SK-N-SH (cell line): Measurements from ENCODE around the gene GPATCH2L. TPM values are rescaled to one million over a fixed set of nuclear protein-coding genes. Genes with fewer than 3 reads are reported as not detected.

Experiments
- CTCF ChIA-PET: fragments of 300-600, 350-600 bp; formaldehyde crosslinking; extraction: SDS; loops from one replicate; lab custom pipeline; 2021; lab: Yijun Ruan, JAX
- POLR2A ChIA-PET: fragments of 350-600 bp; sonication (Branson Sonifier 250); formaldehyde crosslinking; extraction: SDS; loops from one replicate; lab custom pipeline; 2020; ENCODE audit warnings: antibody characterized with exemption, inconsistent platforms; lab: Yijun Ruan, JAX
- DNase-seq: peaks from one replicate; pipeline ENCODE4 v3.0.0; 2012
- H2AFZ ChIP-seq: fragments of 200-600 bp; sonication (generic); 2 replicates; pipeline ENCODE4 v1.8.1; 2016; ENCODE audit warnings: antibody characterized with exemption, mild to moderate bottlenecking, low read depth
- H3F3A ChIP-seq: fragments of 200-600 bp; sonication (generic); replicated peaks from 2 replicates; pipeline ENCODE3; 2016; ENCODE audit warnings: antibody characterized with exemption, mild to moderate bottlenecking; ENCODE audit not compliant: insufficient read depth
- H3K27ac ChIP-seq, 2 experiments: fragments of 200-500 bp in 1 of 2; fragments of 200-600 bp in 1 of 2; sonication (Bioruptor generic) in 1 of 2; sonication (generic), shearing (Covaris generic) in 1 of 2; 2 replicates each; pipeline versions ENCODE4 v1.5.1 to v1.6.1; 2014 to 2016; ENCODE audit warnings: low read depth in 2 of 2, inconsistent platforms in 1 of 2, low read length in 1 of 2, mild to moderate bottlenecking in 1 of 2, mixed read lengths in 1 of 2
- H3K27me3 ChIP-seq: fragments of 200-600 bp; sonication (generic), shearing (Covaris generic); 2 replicates; pipeline ENCODE4 v1.6.1; 2016; ENCODE audit warnings: mixed run types; ENCODE audit not compliant: insufficient read depth
- H3K36me3 ChIP-seq, 2 experiments: fragments of 200-500 bp in 1 of 2; fragments of 200-600 bp in 1 of 2; sonication (Bioruptor generic) in 1 of 2; sonication (generic) in 1 of 2; replicated peaks in 1 of 2; 2 replicates each; pipeline versions ENCODE3 to v1.5.1; 2014 to 2016; ENCODE audit warnings: low read length in 1 of 2, mild to moderate bottlenecking in 1 of 2; ENCODE audit not compliant: insufficient read depth in 2 of 2, control insufficient read depth in 1 of 2
- H3K4me1 ChIP-seq, 2 experiments: fragments of 200-500 bp in 1 of 2; fragments of 200-600 bp in 1 of 2; sonication (Bioruptor generic) in 1 of 2; sonication (generic), shearing (Covaris generic) in 1 of 2; 2 replicates each; pipeline versions ENCODE4 v1.5.1 to v1.6.1; 2014 to 2016; ENCODE audit warnings: low read depth in 1 of 2, low read length in 1 of 2, mixed run types in 1 of 2; ENCODE audit not compliant: insufficient read depth in 2 of 2, control insufficient read depth in 1 of 2
- H3K4me2 ChIP-seq: fragments of 200-600 bp; sonication (generic), shearing (Covaris generic); 2 replicates; pipeline ENCODE4 v1.6.1; 2017; ENCODE audit warnings: mixed run types
- H3K4me3 ChIP-seq, 2 experiments: fragments of 200-500 bp in 1 of 2; fragments of 200-600 bp in 1 of 2; sonication (Bioruptor generic) in 1 of 2; sonication (generic), shearing (Covaris generic) in 1 of 2; 2 replicates each; pipeline versions ENCODE4 v1.5.1 to v1.8.1; 2014 to 2016; ENCODE audit warnings: low read depth in 2 of 2, inconsistent platforms in 1 of 2, low read length in 1 of 2, mild to moderate bottlenecking in 1 of 2, mixed read lengths in 1 of 2, moderate library complexity in 1 of 2
- H3K79me2 ChIP-seq: fragments of 200-600 bp; sonication (generic); 2 replicates; pipeline ENCODE4 v1.8.1; 2017; ENCODE audit warnings: mild to moderate bottlenecking; ENCODE audit not compliant: insufficient read depth
- H3K9ac ChIP-seq: fragments of 200-600 bp; sonication (generic); 2 replicates; pipeline ENCODE4 v1.6.1; 2017; ENCODE audit warnings: mixed run types
- H3K9me2 ChIP-seq: fragments of 200-600 bp; sonication (generic); 2 replicates; pipeline ENCODE4 v1.6.1; 2017; ENCODE audit warnings: mixed run types
- H3K9me3 ChIP-seq: fragments of 200-600 bp; sonication (generic); 2 replicates; pipeline ENCODE4 v1.6.1; 2017; ENCODE audit warnings: mixed run types, mild to moderate bottlenecking, moderate library complexity
- H4K20me1 ChIP-seq: fragments of 200-600 bp; sonication (generic); 2 replicates; pipeline ENCODE4 v1.6.1; 2017; ENCODE audit warnings: mild to moderate bottlenecking, mixed run types; ENCODE audit not compliant: insufficient read depth
- EP300 ChIP-seq, 2 experiments: IDR thresholded peaks; 2 replicates each; pipeline versions ENCODE4 v1.4.0 to v1.6.1; 2012; ENCODE audit warnings: borderline replicate concordance in 1 of 2, low read depth in 1 of 2, low read length in 1 of 2
- JUND ChIP-seq: IDR thresholded peaks from 2 replicates; pipeline ENCODE4 v1.4.0; 2012
- NFIC ChIP-seq: IDR thresholded peaks from 2 replicates; pipeline ENCODE4 v1.4.0; 2012; ENCODE audit warnings: borderline replicate concordance
- REST ChIP-seq: IDR thresholded peaks from 2 replicates; pipeline ENCODE4 v1.6.1; 2012; ENCODE audit warnings: mild to moderate bottlenecking, low read depth, low read length, moderate library complexity
- RFX5 ChIP-seq: IDR thresholded peaks from 2 replicates; pipeline ENCODE4 v1.6.1; 2012; ENCODE audit warnings: mild to moderate bottlenecking, improper control_type of control experiment, low read length
- SIN3A ChIP-seq: IDR thresholded peaks from 2 replicates; pipeline ENCODE4 v1.6.1; 2012; ENCODE audit warnings: low read depth, mild to moderate bottlenecking, low read length, moderate library complexity, borderline replicate concordance
- TCF12 ChIP-seq: IDR thresholded peaks from 2 replicates; pipeline ENCODE4 v1.4.0; 2012
- YY1 ChIP-seq: IDR thresholded peaks from 2 replicates; pipeline ENCODE4 v1.4.0; 2012; ENCODE audit warnings: low read depth, mild to moderate bottlenecking
- ZBTB33 ChIP-seq: IDR thresholded peaks from 2 replicates; pipeline ENCODE4 v1.4.0; 2012; ENCODE audit warnings: low read depth, borderline replicate concordance
- WGBS: methylation state at CpG from one replicate; pipeline ENCODE4 v1.1.6; 2017; ENCODE audit warnings: low lambda C conversion rate; 5-methylcytosine and 5-hydroxymethylcytosine counted together
- polyA plus RNA-seq, 3 experiments: library from polyadenylated mRNA; depleted of rRNA; stranded (reverse); fragments of >200 nt; gene quantifications; 2 replicates each; pipeline ENCODE4 v1.2.3, GENCODE V29; 2012

The GPATCH2L gene
- polyA plus RNA-seq, 1 of the 3 experiments (the other 2 are of a cell fraction), result 17.7 TPM

- no peaks in the 10 kb centered on the region for H3K9me3 ChIP-seq
- WGBS, result 98% methylated on average over 5 of the region's 5 CpGs
- peaks cover 0 to 9% of the 10 kb centered on the region in 2 experiments; a peak in 2 of 4 replicates for H3K4me1 ChIP-seq
- no peak overlapping the region for H3K4me3 ChIP-seq
- H3K27ac ChIP-seq, result no peak overlapping the region
- no peak overlapping the region for H2AFZ ChIP-seq
- H3K79me2 ChIP-seq, result peaks cover 4% of the 10 kb centered on the region; the same call in 1 of the 2 replicates
- no peak for DNase-seq
- no peak for TF ChIP-seq TCF12
- no peak for TF ChIP-seq RFX5
- no peak for TF ChIP-seq SIN3A
- no peak for TF ChIP-seq ZBTB33
- no peak for TF ChIP-seq EP300 (IDR thresholded peaks at IDR 0.05; ENCODE audit: borderline replicate concordance in 1 of 2, low read depth in 1 of 2, low read length in 1 of 2)
- TF ChIP-seq REST, result no peak
- TF ChIP-seq, all 33 proteins: peak for 0
- Histone ChIP-seq H3K27me3 (no peaks in the 10 kb centered on the region), H3K36me3 (peaks cover 34 to 35% of the 10 kb centered on the region in 2 experiments), H3K9ac (no peak overlapping the region), H3F3A (peaks cover 12% of the 10 kb centered on the region), H4K20me1 (peaks cover 16% of the 10 kb centered on the region; the same call in 1 of the 2 replicates), H3K4me2 (no peak overlapping the region), H3K9me2 (no peaks in the 10 kb centered on the region)
- ChIA-PET CTCF (no interaction called here), POLR2A (no interaction called here)
Measured at GRCh38 chr14:76205708-76206107, 54.0 kb downstream of the GPATCH2L start.

DNA sequence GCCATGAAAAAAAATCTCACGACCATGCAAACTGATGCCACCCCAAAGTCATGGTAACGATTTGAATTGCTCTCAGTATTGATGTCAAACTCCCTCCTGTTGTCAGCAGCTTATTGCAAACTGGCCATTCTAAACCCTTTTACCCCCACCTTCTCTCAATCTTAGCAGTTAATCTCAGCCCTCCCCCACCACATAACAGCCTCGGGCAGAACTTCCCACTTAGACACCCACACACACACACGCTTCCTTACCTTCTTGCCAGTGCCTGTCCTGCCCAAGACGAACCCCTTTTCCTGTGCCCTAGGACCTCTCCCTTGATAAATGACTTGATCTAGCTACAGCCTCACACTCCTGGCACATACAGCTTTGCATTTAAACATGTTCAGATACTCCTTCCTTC, 56.6 kb downstream of the GPATCH2L start:
- Histone ChIP-seq H3K27me3 (no peaks in the 10 kb centered on the region), H3K36me3 (peaks cover 15 to 27% of the 10 kb centered on the region in 2 experiments), H3K4me2 (no peak overlapping the region), H3K4me1 (peaks cover 0 to 3% of the 10 kb centered on the region in 2 experiments; a peak in 1 of 4 replicates), H3F3A (peaks cover 3% of the 10 kb centered on the region), H2AFZ (no peak overlapping the region), H4K20me1 (peaks cover 4% of the 10 kb centered on the region; the same call in 1 of the 2 replicates), H3K4me3 (no peak overlapping the region), H3K79me2 (peaks cover 4% of the 10 kb centered on the region; the same call in 1 of the 2 replicates), H3K9me3 (no peaks in the 10 kb centered on the region), H3K9me2 (no peaks in the 10 kb centered on the region), H3K9ac (no peak overlapping the region), H3K27ac (no peak overlapping the region)
- no peak for TF ChIP-seq NFIC
- TF ChIP-seq EP300 (IDR thresholded peaks at IDR 0.05; ENCODE audit: borderline replicate concordance in 1 of 2, low read depth in 1 of 2, low read length in 1 of 2), result no peak
- TF ChIP-seq SIN3A, result no peak
- TF ChIP-seq JUND, result no peak
- no peak for TF ChIP-seq YY1
- ChIA-PET CTCF (no interaction called here), POLR2A (no interaction called here)
- DNase-seq, result no peak
- 80% methylated on average over 5 of the region's 5 CpGs for WGBS
